Left lung (tissue), 10 donors: Measurements from ENCODE around the gene RESP18. TPM values are rescaled to one million over a fixed set of nuclear protein-coding genes. Genes with fewer than 3 reads are reported as not detected.

Experiments
- ATAC-seq: fragments of 200-7000 bp; cut with Tn5 transposase; one replicate; pipeline ENCODE4 v1.9.1; 2020; ENCODE audit warnings: moderate library complexity
- DNase-seq, 4 donors: peaks; one replicate each; pipeline ENCODE4 v3.0.0-alpha.2; 2013 to 2020
- H3K27ac ChIP-seq, 2 donors: fragments of 200-600 bp; sonication (generic) in 1 of 2; one replicate each; pipeline versions ENCODE4 v1.5.0 to v1.8.0; 2020 to 2021
- H3K27me3 ChIP-seq, 2 donors: fragments of 200-600 bp; sonication (generic) in 1 of 2; one replicate each; pipeline versions ENCODE4 v1.5.0 to v1.8.0; 2020 to 2021
- H3K36me3 ChIP-seq, 2 donors: fragments of 200-600 bp; sonication (generic) in 1 of 2; one replicate each; pipeline versions ENCODE4 v1.5.0 to v1.8.0; 2020 to 2021
- H3K4me1 ChIP-seq, 2 donors: fragments of 200-600 bp; one replicate each; pipeline ENCODE4 v1.8.0; 2021
- H3K4me3 ChIP-seq, 2 donors: fragments of 200-600 bp; sonication (generic) in 1 of 2; one replicate each; pipeline versions ENCODE4 v1.5.0 to v1.8.0; 2020 to 2021; ENCODE audit warnings: mild to moderate bottlenecking in 1 of 2
- H3K9me3 ChIP-seq, 2 donors: fragments of 200-600 bp; sonication (generic) in 1 of 2; one replicate each; pipeline versions ENCODE4 v1.5.0 to v1.8.0; 2020 to 2021
- CTCF ChIP-seq, 2 donors: fragments of 200-600 bp; sonication (generic) in 1 of 2; IDR thresholded peaks; one replicate each; pipeline versions ENCODE4 v1.5.0 to v1.8.0; 2021; ENCODE audit warnings: antibody characterized with exemption in 2 of 2
- intact Hi-C, 2 donors: fragments of 100-400 bp; cut with DNase I; formaldehyde crosslinking; loops; one replicate each; pipeline versions ENCODE4 v1.11.2 to v1.14.2; 2022
- polyA plus RNA-seq, 6 donors: library from polyadenylated mRNA; unstranded; fragments of 120-200 nt; gene quantifications; one replicate each; pipeline ENCODE4 v1.2.1, GENCODE V29; 2013; ENCODE audit not compliant: insufficient read length in 6 of 6
- total RNA-seq, 2 donors: library from RNA; stranded (reverse); fragmentation: NEBNext Ultra II Directional; extraction: Animal tissue kit (Norgen Biotek cat#: 25700); gene quantifications; one replicate each; pipeline ENCODE4 v1.2.1, GENCODE V29; 2021
- donor health status: DM: no; HTN: yes; CAD: no.
- donor health status: DM: no; HTN: no; CAD: no.

Gene RESP18
- total and polyA plus RNA-seq, 8 donors: not detected

- H3K9me3 ChIP-seq: no peaks in the 10 kb centered on the region
- no peak for TF ChIP-seq CTCF (IDR thresholded peaks at IDR 0.05)
- H3K27me3 ChIP-seq: no peaks in the 10 kb centered on the region
- ATAC-seq (no peak), DNase-seq (no peak)
- intact Hi-C loops: no loop called here
- H3K4me1 ChIP-seq: peaks cover 15 to 39% of the 10 kb centered on the region in 2 donors
- no peak overlapping the region for H3K4me3 ChIP-seq
- H3K27ac ChIP-seq: no peak overlapping the region
- peaks cover 0 to 57% of the 10 kb centered on the region in 2 donors for H3K36me3 ChIP-seq
These were observed 51.0 kb downstream of the RESP18 start for GRCh38 chr2:219281588-219281987.

- intact Hi-C loops: no loop called here
These were observed 51.9 kb downstream of the RESP18 start for GRCh38 chr2:219280651-219281050.

GRCh38 chr2:219279916-219280516 is 52.5 kb downstream of the RESP18 start:
- peaks cover 0 to 42% of the 10 kb centered on the region in 2 donors for H3K36me3 ChIP-seq
- H3K27me3 ChIP-seq: no peaks in the 10 kb centered on the region
- DNase-seq (no peak), ATAC-seq (no peak)
- TF ChIP-seq CTCF (IDR thresholded peaks at IDR 0.05): no peak
- peak overlapping the region; percentile 78 to 85 for H3K4me3 ChIP-seq
- H3K27ac ChIP-seq: peak overlapping the region; percentile 99
- intact Hi-C loops: no loop called here
- H3K4me1 ChIP-seq: peaks cover 15 to 39% of the 10 kb centered on the region in 2 donors
- H3K9me3 ChIP-seq: no peaks in the 10 kb centered on the region

More at GRCh38 chr2:219280651-219281050, 51.9 kb downstream of the RESP18 start:
- Histone ChIP-seq H3K4me3 (no peak overlapping the region), H3K27ac (no peak overlapping the region), H3K36me3 (peaks cover 0 to 48% of the 10 kb centered on the region in 2 donors), H3K4me1 (peaks cover 15 to 39% of the 10 kb centered on the region in 2 donors), H3K27me3 (no peaks in the 10 kb centered on the region), H3K9me3 (no peaks in the 10 kb centered on the region)
- ATAC-seq (no peak), DNase-seq (no peak)
- TF ChIP-seq CTCF (IDR thresholded peaks at IDR 0.05): no peak

GRCh38 chr2:219279151-219279915 is 53.2 kb downstream of the RESP18 start, which contains the start of gene DNAJB2:
Gene DNAJB2 (plus strand): TSS chr2:219279366. CDS start chr2:219279834, 468 bp downstream.
- peak within 1 kb of the TSS; percentile 99 for H3K27ac ChIP-seq
- H3K4me1 ChIP-seq: peaks cover 15 to 39% of the 10 kb centered on the region in 2 donors
- DNase-seq (peak; percentile 97 to 100 (median 99)), ATAC-seq (peak; percentile 92)
- peak within 1 kb of the TSS; percentile 78 to 85 for H3K4me3 ChIP-seq
- TF ChIP-seq CTCF (IDR thresholded peaks at IDR 0.05): peak in 1 of 2 donors; percentile 11
- peaks cover 0 to 35% of the 10 kb centered on the region in 2 donors for H3K36me3 ChIP-seq
- no peaks in the 10 kb centered on the region for H3K9me3 ChIP-seq
- no peaks in the 10 kb centered on the region for H3K27me3 ChIP-seq
- intact Hi-C loops: no loop called here

- no peak for TF ChIP-seq CTCF (IDR thresholded peaks at IDR 0.05)
- H3K9me3 ChIP-seq: no peaks in the 10 kb centered on the region
- ATAC-seq (peak; percentile 57), DNase-seq (no peak)
- no peaks in the 10 kb centered on the region for H3K27me3 ChIP-seq
- H3K4me3 ChIP-seq: peak overlapping the region; percentile 78 to 85
- intact Hi-C loops: no loop called here
- H3K4me1 ChIP-seq: peaks cover 15 to 39% of the 10 kb centered on the region in 2 donors
- H3K27ac ChIP-seq: peak overlapping the region; percentile 99
- H3K36me3 ChIP-seq: peaks cover 0 to 29% of the 10 kb centered on the region in 2 donors
These were observed 53.8 kb downstream of the RESP18 start for GRCh38 chr2:219278655-219279150.
